ENCODE results near the gene PDE6B. TPM values are rescaled to one million over a fixed set of nuclear protein-coding genes. Genes with fewer than 3 reads are reported as not detected.

PDE6B gene
- total RNA-seq, 2 experiments from 2014 or later = not detected

GRCh38 chr4:628821-629635 lies 3.7 kb downstream of the PDE6B start:
- H3K4me1 ChIP-seq (ENCODE audit: insufficient read depth, low read length, poor library complexity, severe bottlenecking) = no peaks in the 10 kb centered on the region
- intact Hi-C loops (cut with micrococcal nuclease; ENCODE audit: unreplicated experiment) = no loop called here
- POLR2A ChIA-PET = no interaction called here
- H3K36me3 ChIP-seq (ENCODE audit: insufficient read depth, low read length) = no peaks in the 10 kb centered on the region
- TF ChIP-seq CTCF (conservative IDR thresholded peaks at IDR 0.05; ENCODE audit: low read length) (no peak), EZH2phosphoT487 (IDR thresholded peaks at IDR 0.05; ENCODE audit: borderline replicate concordance, low read depth, low read length) (no peak)
- H3K27ac ChIP-seq (ENCODE audit: low read depth, low read length, poor library complexity, severe bottlenecking) = no peak overlapping the region
- no peak overlapping the region for H3K4me3 ChIP-seq (ENCODE audit: low read depth, low read length, poor library complexity, severe bottlenecking)
- H4K20me1 ChIP-seq (ENCODE audit: insufficient read depth, low read length) = no peaks in the 10 kb centered on the region
- H3K9me3 ChIP-seq (ENCODE audit: low read length) = no peaks in the 10 kb centered on the region
- H2AFZ ChIP-seq (ENCODE audit: low read length) = no peak overlapping the region
- no peaks in the 10 kb centered on the region for H3K79me2 ChIP-seq (ENCODE audit: insufficient read depth, low read depth, low read length)
- DNase-seq (ENCODE audit: low spot score) = no peak
- CTCF ChIA-PET (ENCODE audit: unreplicated experiment) = no interaction called here
- H3K4me2 ChIP-seq (ENCODE audit: low read length) = no peak overlapping the region
- no peaks in the 10 kb centered on the region for H3K9me2 ChIP-seq (ENCODE audit: insufficient read depth, low read length)
- no TSS peak for BruUV-seq (replicated peaks)

GRCh38 chr4:629636-629914 lies 4.2 kb downstream of the PDE6B start:
- intact Hi-C loops (cut with micrococcal nuclease; ENCODE audit: unreplicated experiment) = no loop called here
- BruUV-seq (replicated peaks) = no TSS peak

More at GRCh38 chr4:629636-629914, 4.2 kb downstream of the PDE6B start:
- no peak for TF ChIP-seq EZH2phosphoT487 (IDR thresholded peaks at IDR 0.05; ENCODE audit: borderline replicate concordance, low read depth, low read length)
- no peak for TF ChIP-seq CTCF (conservative IDR thresholded peaks at IDR 0.05; ENCODE audit: low read length)
- H3K9me2 ChIP-seq (ENCODE audit: insufficient read depth, low read length) = no peaks in the 10 kb centered on the region
- no peak overlapping the region for H2AFZ ChIP-seq (ENCODE audit: low read length)
- H3K36me3 ChIP-seq (ENCODE audit: insufficient read depth, low read length) = no peaks in the 10 kb centered on the region
- H3K79me2 ChIP-seq (ENCODE audit: insufficient read depth, low read depth, low read length) = no peaks in the 10 kb centered on the region
- H3K27ac ChIP-seq (ENCODE audit: low read depth, low read length, poor library complexity, severe bottlenecking) = no peak overlapping the region
- H4K20me1 ChIP-seq (ENCODE audit: insufficient read depth, low read length) = no peaks in the 10 kb centered on the region
- no peak for DNase-seq (ENCODE audit: low spot score)
- H3K9me3 ChIP-seq (ENCODE audit: low read length) = no peaks in the 10 kb centered on the region
- no peak overlapping the region for H3K4me2 ChIP-seq (ENCODE audit: low read length)
- no peak overlapping the region for H3K4me3 ChIP-seq (ENCODE audit: low read depth, low read length, poor library complexity, severe bottlenecking)
- ChIA-PET CTCF (ENCODE audit: unreplicated experiment) (no interaction called here), POLR2A (no interaction called here)
- H3K4me1 ChIP-seq (ENCODE audit: insufficient read depth, low read length, poor library complexity, severe bottlenecking) = no peaks in the 10 kb centered on the region
